Stimulated activated effector memory CD8-positive, alpha-beta T cell treated with anti-CD3 and anti-CD28 coated beads, Interleukin-12 subunit alpha, Interleukin-12 subunit beta, amount 100 ng/mL, for 72 hours (primary cell): ENCODE measurements around the gene DOCK8.
"Not testable (repeated sequence)": the region's sequence is repeated elsewhere in the genome, so short reads cannot be mapped to it uniquely, and the experiment has no call there.

Experiments used
- ATAC-seq: fragments of 150-1000 bp; cut with Tn5 transposase; 2 replicates; pipeline ENCODE4 v1.10.0; 2021
- DNase-seq, 2 donors: peaks; one replicate each; pipeline ENCODE4 v3.0.0; 2021 to 2022; ENCODE audit warnings: low spot score in 2 of 2
- H3K27ac Mint-ChIP-seq: one replicate; pipeline ENCODE4 v1.8.0; 2022; ENCODE audit warnings: mild to moderate bottlenecking, mixed read lengths
- H3K36me3 Mint-ChIP-seq: one replicate; pipeline ENCODE4 v1.8.0; 2022; ENCODE audit warnings: mild to moderate bottlenecking, mixed read lengths
- H3K4me1 Mint-ChIP-seq: one replicate; pipeline ENCODE4 v1.8.0; 2022; ENCODE audit warnings: mixed read lengths
- H3K4me3 Mint-ChIP-seq: one replicate; pipeline ENCODE4 v1.8.0; 2022; ENCODE audit warnings: mild to moderate bottlenecking, mixed read lengths
- H3K9me3 Mint-ChIP-seq: one replicate; pipeline ENCODE4 v1.8.0; 2022; ENCODE audit warnings: mixed read lengths

The DOCK8 gene

DNA sequence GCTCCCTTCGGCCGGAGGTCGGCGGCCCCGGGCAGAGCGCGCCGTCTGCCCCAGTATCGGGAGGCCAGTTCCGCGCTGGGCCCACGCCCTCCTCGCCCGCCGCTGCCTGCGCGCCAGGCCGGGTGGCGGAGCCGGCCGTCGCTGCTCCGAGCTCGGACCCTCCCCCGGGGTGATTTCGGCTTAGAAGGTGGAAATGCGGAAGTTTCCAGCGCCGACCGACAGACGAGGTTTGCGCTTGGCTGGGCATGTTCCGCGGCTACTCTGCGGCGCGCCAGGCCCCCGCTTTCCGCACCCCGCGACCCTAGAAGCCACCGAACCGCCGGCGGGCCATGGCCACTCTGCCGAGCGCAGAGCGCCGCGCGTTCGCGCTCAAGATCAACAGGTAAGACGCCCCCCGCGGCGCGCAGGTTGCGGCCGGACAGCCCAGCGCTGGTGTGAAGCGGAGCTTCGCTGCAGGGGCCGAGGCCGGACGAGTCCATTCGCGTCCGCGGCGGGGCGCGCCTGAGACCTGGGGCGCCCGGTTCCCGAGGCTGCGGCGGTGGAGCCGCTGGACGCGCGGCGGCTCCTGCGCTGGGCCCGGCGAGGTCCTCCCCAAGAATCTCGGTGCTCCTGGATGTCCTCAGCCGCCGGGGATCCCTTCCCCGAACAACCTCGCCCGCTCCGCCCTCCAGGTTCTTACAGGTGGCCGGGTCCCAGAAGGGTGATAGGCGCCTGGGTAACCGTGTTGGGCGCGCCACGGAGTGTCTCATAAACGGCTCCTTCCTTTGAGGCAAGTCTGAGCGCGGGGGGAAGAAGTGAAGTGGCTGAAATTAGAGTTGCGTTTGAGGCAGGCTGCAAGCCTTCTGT, at the start of gene DOCK8:
Gene DOCK8 (plus strand): TSS at position 218 of the 846 bp plus-strand sequence. CDS start 112 bp downstream, at position 330.
- Mint-ChIP-seq H3K9me3 (no peaks in the 10 kb centered on the region), H3K4me3 (peak within 1 kb of the TSS; percentile 73), H3K4me1 (peaks cover 14% of the 10 kb centered on the region), H3K36me3 (no peaks in the 10 kb centered on the region), H3K27ac (peak within 1 kb of the TSS; percentile 50)
- DNase-seq (peak; percentile 64 to 86), ATAC-seq (peak; percentile 91)

DNA sequence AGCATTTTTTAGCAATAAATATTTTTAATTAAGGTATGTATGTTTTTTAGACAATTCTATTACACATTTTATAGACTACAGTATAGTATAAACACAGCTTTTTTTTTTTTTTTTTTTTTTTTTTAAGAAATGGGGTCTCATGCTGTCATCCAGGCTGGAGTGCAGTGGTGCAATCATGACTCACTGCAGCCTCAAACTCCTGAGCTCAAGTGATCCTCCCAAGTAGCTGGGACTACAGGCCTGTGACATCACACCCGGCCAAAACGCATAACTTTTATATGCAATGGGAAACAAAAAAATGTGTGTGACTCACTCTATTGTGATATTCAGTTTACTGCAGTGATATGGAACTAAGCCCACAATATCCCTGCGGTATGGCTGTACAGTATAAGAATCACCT, 44.9 kb upstream of the DOCK8 start:
- not testable (repeated sequence) for H3K27ac Mint-ChIP-seq, H3K4me3 Mint-ChIP-seq, H3K4me1 Mint-ChIP-seq, H3K9me3 Mint-ChIP-seq, DNase-seq, ATAC-seq
- H3K36me3 Mint-ChIP-seq = peaks cover 26% of the 10 kb centered on the region

GRCh38 chr9:178140-178825, 36.4 kb upstream of the DOCK8 start:
- not testable (repeated sequence) for H3K4me1 Mint-ChIP-seq, ATAC-seq, H3K9me3 Mint-ChIP-seq, DNase-seq
- Mint-ChIP-seq H3K36me3 (peaks cover 24% of the 10 kb centered on the region), H3K27ac (peak overlapping the region; percentile 85), H3K4me3 (peak overlapping the region; percentile 81)

- Mint-ChIP-seq H3K36me3 (peaks cover 17% of the 10 kb centered on the region), H3K4me3 (peak within 1 kb of the TSS; percentile 81), H3K27ac (peak within 1 kb of the TSS; percentile 85)
- DNase-seq = peak in 1 of 2 donors; percentile 44
- not testable (repeated sequence) for H3K4me1 Mint-ChIP-seq, H3K9me3 Mint-ChIP-seq, ATAC-seq
Observed at GRCh38 chr9:178970-179383, 35.7 kb upstream of the DOCK8 start, which contains the start of gene ZNG1A. ZNG1A (minus strand) TSS chr9:179056; CDS start chr9:178969, 87 bp downstream.

- ATAC-seq, H3K36me3 Mint-ChIP-seq, H3K4me1 Mint-ChIP-seq, H3K4me3 Mint-ChIP-seq, H3K27ac Mint-ChIP-seq, DNase-seq, H3K9me3 Mint-ChIP-seq: not testable (repeated sequence)
Observed at GRCh38 chr9:199601-200000, 15.1 kb upstream of the DOCK8 start.

GRCh38 chr9:206481-206880, 8.2 kb upstream of the DOCK8 start:
- H3K4me1 Mint-ChIP-seq = no peaks in the 10 kb centered on the region

DNA sequence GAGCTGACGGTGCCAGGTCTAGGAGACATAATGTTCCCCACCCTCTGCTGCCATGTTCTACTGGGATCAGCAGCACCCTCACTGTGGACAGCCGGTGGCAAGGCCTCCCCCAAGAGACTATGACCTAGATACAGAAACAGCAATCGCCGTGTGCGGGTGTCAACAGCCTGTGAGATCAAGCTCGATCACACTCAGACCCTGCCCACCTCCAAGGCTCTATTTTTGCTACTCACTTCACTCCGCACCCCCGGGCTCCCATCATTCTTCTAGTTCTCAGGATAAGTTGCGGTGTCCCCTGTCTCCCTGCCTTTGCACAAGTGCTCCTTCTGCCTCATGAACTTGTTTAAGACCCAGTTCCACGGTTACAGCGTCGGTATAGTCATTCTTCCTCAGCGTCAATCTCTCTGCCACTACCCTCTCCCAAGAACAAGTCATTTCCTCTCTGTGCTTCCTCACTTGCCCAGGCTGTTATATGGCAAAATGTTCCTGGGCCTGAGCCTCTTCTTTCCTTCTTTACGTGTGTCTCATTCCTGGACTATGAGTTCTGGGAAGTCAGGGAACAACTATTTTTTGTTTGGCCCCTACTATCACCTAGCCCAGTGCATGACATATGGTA, 5.4 kb upstream of the DOCK8 start:
- Mint-ChIP-seq H3K4me1 (no peaks in the 10 kb centered on the region), H3K4me3 (no peak overlapping the region), H3K9me3 (no peaks in the 10 kb centered on the region), H3K36me3 (no peaks in the 10 kb centered on the region), H3K27ac (no peak overlapping the region)
- DNase-seq (no peak), ATAC-seq (no peak)

More at GRCh38 chr9:206481-206880, 8.2 kb upstream of the DOCK8 start:
- ATAC-seq (no peak), DNase-seq (no peak)
- Mint-ChIP-seq H3K9me3 (no peaks in the 10 kb centered on the region), H3K36me3 (no peaks in the 10 kb centered on the region), H3K27ac (no peak overlapping the region), H3K4me3 (no peak overlapping the region)

- H3K27ac Mint-ChIP-seq = no peak overlapping the region
- no peak for DNase-seq
- H3K4me3 Mint-ChIP-seq = no peak overlapping the region
- no peaks in the 10 kb centered on the region for H3K36me3 Mint-ChIP-seq
- ATAC-seq = no peak
- no peaks in the 10 kb centered on the region for H3K9me3 Mint-ChIP-seq
- H3K4me1 Mint-ChIP-seq = no peaks in the 10 kb centered on the region
Observed at GRCh38 chr9:211036-211435, 3.6 kb upstream of the DOCK8 start.

GRCh38 chr9:211557-211956, 3.1 kb upstream of the DOCK8 start:
- peaks cover 4% of the 10 kb centered on the region for H3K4me1 Mint-ChIP-seq
- DNase-seq = no peak

DNA sequence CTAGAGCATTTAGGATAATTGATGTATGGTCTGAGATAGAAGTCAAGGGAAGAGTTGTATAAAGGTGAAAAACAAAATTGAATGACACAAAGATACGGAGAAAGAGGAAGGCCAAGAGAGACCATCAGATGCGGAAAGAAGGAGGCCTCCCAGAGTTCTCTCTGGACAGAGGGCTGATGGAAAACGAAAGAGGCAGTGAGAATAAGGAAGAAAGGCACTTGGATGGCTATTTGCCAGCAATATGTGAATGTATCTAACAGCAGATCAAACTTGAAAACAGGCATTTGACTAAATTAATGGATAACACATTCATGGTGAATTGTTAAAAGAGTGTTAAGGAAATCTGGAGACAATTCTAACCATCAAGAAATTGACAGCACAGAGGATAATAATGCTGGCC, 2.4 kb upstream of the DOCK8 start:
- Mint-ChIP-seq H3K4me3 (no peak overlapping the region), H3K27ac (no peak overlapping the region), H3K4me1 (peaks cover 12% of the 10 kb centered on the region), H3K36me3 (no peaks in the 10 kb centered on the region), H3K9me3 (no peaks in the 10 kb centered on the region)
- DNase-seq = no peak
- no peak for ATAC-seq

More at GRCh38 chr9:211557-211956, 3.1 kb upstream of the DOCK8 start:
- Mint-ChIP-seq H3K36me3 (no peaks in the 10 kb centered on the region), H3K27ac (no peak overlapping the region), H3K9me3 (no peaks in the 10 kb centered on the region), H3K4me3 (no peak overlapping the region)
- ATAC-seq = no peak

DNA sequence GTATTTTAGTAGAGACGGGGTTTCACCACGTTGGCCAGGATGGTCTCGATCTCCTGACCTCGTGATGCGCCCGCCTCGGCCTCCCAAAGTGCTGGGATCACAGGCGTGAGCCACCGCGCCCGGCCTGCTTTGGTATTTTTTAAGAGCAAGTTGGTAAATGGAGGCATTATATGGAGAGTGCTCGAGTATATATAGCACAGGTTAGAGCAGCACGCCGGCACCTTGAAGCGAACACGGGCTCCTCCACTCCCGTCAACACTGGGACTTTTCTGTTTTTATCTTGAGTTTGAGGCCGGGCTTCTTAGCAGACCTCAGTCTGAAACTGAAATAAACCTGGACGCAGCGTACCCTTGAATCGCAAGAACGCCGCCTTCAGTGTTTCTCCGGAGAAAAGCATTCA, 764 bp upstream of the DOCK8 start:
- not testable (repeated sequence) for H3K27ac Mint-ChIP-seq, H3K9me3 Mint-ChIP-seq, ATAC-seq, DNase-seq, H3K36me3 Mint-ChIP-seq
- peak overlapping the region; percentile 73 for H3K4me3 Mint-ChIP-seq
- H3K4me1 Mint-ChIP-seq = peaks cover 14% of the 10 kb centered on the region

GRCh38 chr9:214351-214647, 366 bp upstream of the DOCK8 start:
- ATAC-seq (no peak), DNase-seq (no peak)
- Mint-ChIP-seq H3K4me1 (peaks cover 14% of the 10 kb centered on the region), H3K4me3 (peak overlapping the region; percentile 73), H3K36me3 (no peaks in the 10 kb centered on the region), H3K9me3 (no peaks in the 10 kb centered on the region), H3K27ac (peak overlapping the region; percentile 50)

DNA sequence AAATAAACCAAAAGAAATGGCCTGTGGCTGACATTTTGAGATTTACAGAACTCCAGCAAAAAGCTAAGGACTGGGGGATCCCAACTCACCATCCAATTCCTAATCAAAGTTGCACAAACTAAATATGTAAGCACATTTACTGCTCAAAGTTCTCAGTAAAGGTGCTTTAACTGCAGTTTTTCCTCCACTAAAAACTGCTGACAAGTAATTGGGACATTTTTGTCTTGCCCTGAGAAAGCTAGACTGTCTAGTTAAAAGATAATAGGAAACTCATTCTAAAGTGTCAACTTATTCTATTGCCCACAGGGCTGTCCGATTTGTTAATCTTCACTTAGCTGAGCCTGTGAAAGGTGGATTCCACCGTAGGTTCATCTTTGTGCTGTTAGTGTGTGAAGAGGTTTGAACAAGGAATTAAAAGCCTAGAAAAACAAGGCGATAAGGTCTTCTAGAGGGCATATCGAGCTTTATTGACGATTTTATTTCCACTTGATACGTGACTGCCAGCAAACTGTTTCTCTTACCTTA, 1.0 kb downstream of the DOCK8 start:
- Mint-ChIP-seq H3K36me3 (no peaks in the 10 kb centered on the region), H3K4me1 (peaks cover 14% of the 10 kb centered on the region), H3K27ac (peak overlapping the region; percentile 50), H3K9me3 (no peaks in the 10 kb centered on the region), H3K4me3 (peak overlapping the region; percentile 73)
- no peak for DNase-seq
- no peak for ATAC-seq

DNA sequence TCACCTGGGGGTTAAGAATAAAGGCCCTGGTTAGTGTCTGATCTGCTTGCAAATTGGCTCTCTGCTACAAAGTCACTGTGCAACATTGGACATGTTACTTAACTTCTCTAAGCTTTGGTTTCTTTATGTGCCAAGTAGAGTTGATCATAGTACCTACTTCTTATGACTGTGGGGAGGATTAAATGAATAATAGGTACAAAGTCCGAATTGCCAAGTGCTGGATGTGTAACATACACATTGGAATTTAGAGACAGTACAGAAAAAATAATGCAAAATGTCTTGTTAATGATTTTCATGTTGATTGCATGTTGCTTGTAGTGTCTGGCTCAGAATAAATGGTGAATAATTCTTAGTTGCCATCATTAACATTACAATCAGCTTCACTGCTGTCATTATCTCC, 2.2 kb downstream of the DOCK8 start:
- Mint-ChIP-seq H3K4me1 (peaks cover 15% of the 10 kb centered on the region), H3K9me3 (no peaks in the 10 kb centered on the region), H3K4me3 (peak overlapping the region; percentile 73), H3K27ac (peak overlapping the region; percentile 26), H3K36me3 (no peaks in the 10 kb centered on the region)
- ATAC-seq (no peak), DNase-seq (no peak)

DNA sequence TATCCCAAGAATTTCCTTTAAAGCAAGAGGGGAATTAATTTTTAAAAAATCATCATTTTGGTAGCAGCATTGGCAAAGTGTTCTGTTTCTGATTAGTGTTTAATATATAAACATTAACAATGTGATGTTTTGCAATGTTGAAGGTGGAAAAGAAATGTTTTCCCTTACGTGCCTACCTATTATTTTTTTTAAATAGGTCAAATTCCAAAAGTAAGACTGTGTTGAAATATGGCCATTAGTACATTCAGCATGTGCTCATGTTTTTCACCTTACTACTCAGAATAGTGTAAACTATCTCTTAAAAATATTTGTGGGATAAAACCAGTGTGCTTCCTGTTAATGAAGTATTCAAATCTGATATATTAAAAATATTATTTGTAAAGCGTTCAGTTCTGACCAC, 3.3 kb downstream of the DOCK8 start:
- no peak for ATAC-seq
- Mint-ChIP-seq H3K4me1 (peaks cover 26% of the 10 kb centered on the region), H3K4me3 (no peak overlapping the region)

More for the DNA sequence above, 3.3 kb downstream of the DOCK8 start:
- Mint-ChIP-seq H3K9me3 (no peaks in the 10 kb centered on the region), H3K27ac (no peak overlapping the region), H3K36me3 (no peaks in the 10 kb centered on the region)
- DNase-seq = no peak
